Activated naive CD4-positive, alpha-beta T cell treated with Interleukin-2 at 50 U/mL for 16 hours (primary cell): ENCODE measurements around the gene LDAH.
"Not testable (repeated sequence)": the region's sequence is repeated elsewhere in the genome, so short reads cannot be mapped to it uniquely, and the experiment has no call there.

Experiments
- DNase-seq: peaks from one replicate; pipeline ENCODE4 v3.0.0-alpha.2; 2020

The LDAH gene

GRCh38 chr2:20822535-20823490, at the start of gene LDAH:
LDAH (minus strand) TSS chr2:20823101; CDS start chr2:20801463, 21,638 bp downstream.
- DNase-seq, result peak; percentile 83

GRCh38 chr2:20868377-20868776, 45.5 kb upstream of the LDAH start:
- peak; percentile 68 for DNase-seq

GRCh38 chr2:20862850-20863249, 39.9 kb upstream of the LDAH start:
- no peak for DNase-seq

GRCh38 chr2:20855456-20855855, 32.6 kb upstream of the LDAH start:
- DNase-seq, result no peak

GRCh38 chr2:20852670-20853069, 29.8 kb upstream of the LDAH start:
- DNase-seq, result no peak

GRCh38 chr2:20852139-20852538, 29.2 kb upstream of the LDAH start:
- DNase-seq, result no peak

- no peak for DNase-seq
Measured at GRCh38 chr2:20844246-20844645, 21.3 kb upstream of the LDAH start.

- DNase-seq, result no peak
Measured at GRCh38 chr2:20839052-20839451, 16.2 kb upstream of the LDAH start.

- DNase-seq, result no peak
Measured at GRCh38 chr2:20838016-20838415, 15.1 kb upstream of the LDAH start.

GRCh38 chr2:20836521-20836920, 13.6 kb upstream of the LDAH start:
- no peak for DNase-seq

GRCh38 chr2:20834331-20834730, 11.4 kb upstream of the LDAH start:
- no peak for DNase-seq

GRCh38 chr2:20832606-20833005, 9.7 kb upstream of the LDAH start:
- no peak for DNase-seq

- no peak for DNase-seq
Measured at GRCh38 chr2:20829861-20830260, 7.0 kb upstream of the LDAH start.

GRCh38 chr2:20823917-20824316, 1.0 kb upstream of the LDAH start:
- no peak for DNase-seq

- no peak for DNase-seq
Measured at GRCh38 chr2:20818820-20819219, 4.1 kb downstream of the LDAH start.

GRCh38 chr2:20815216-20815615, 7.7 kb downstream of the LDAH start:
- no peak for DNase-seq

- no peak for DNase-seq
Measured at GRCh38 chr2:20812779-20813178, 10.1 kb downstream of the LDAH start.

- no peak for DNase-seq
Measured at GRCh38 chr2:20806286-20806685, 16.6 kb downstream of the LDAH start.

- no peak for DNase-seq
Measured at GRCh38 chr2:20803974-20804373, 18.9 kb downstream of the LDAH start.

GRCh38 chr2:20803226-20803682, 19.6 kb downstream of the LDAH start:
- DNase-seq, result no peak

- no peak for DNase-seq
Measured at GRCh38 chr2:20797096-20797495, 25.8 kb downstream of the LDAH start.

- no peak for DNase-seq
Measured at GRCh38 chr2:20796374-20796791, 26.5 kb downstream of the LDAH start.

GRCh38 chr2:20793944-20794343, 29.0 kb downstream of the LDAH start:
- not testable (repeated sequence) for DNase-seq

- peak; percentile 19 for DNase-seq
Measured at GRCh38 chr2:20781656-20782265, 41.1 kb downstream of the LDAH start.
